ENCODE data around the gene NIPAL3. TPM values are rescaled to one million over a fixed set of nuclear protein-coding genes. Genes with fewer than 3 reads are reported as not detected.

The NIPAL3 gene
- total and polyA plus RNA-seq, 4 donors = 23.9 to 66.8 (median 25.3) TPM

- no peaks in the 10 kb centered on the region for H3K36me3 ChIP-seq (ENCODE audit: control insufficient read depth, insufficient read depth, low read length)
- no peak for DNase-seq (ENCODE audit: low read depth in 4 of 6, low spot score in 6 of 6)
- no peak overlapping the region for H3K4me3 ChIP-seq (ENCODE audit: low read depth, low read length)
- no peaks in the 10 kb centered on the region for H3K9me3 ChIP-seq (ENCODE audit: control insufficient read depth, insufficient read depth, low read length)
- peaks cover 4% of the 10 kb centered on the region for H3K27me3 ChIP-seq (ENCODE audit: control insufficient read depth, insufficient read depth, low read length)
- WGBS (ENCODE audit: insufficient coverage) = 100% methylated on average over 1 of the region's 3 CpGs
- H3K27ac ChIP-seq (ENCODE audit: low read depth, low read length) = no peak overlapping the region
- H3K4me1 ChIP-seq (ENCODE audit: control insufficient read depth, insufficient read depth, low read length) = peaks cover 14% of the 10 kb centered on the region
Observed at GRCh38 chr1:24409535-24409934, 6.1 kb upstream of the NIPAL3 start.

GRCh38 chr1:24410750-24411149 lies 4.9 kb upstream of the NIPAL3 start:
- Histone ChIP-seq H3K27ac (ENCODE audit: low read depth, low read length) (no peak overlapping the region), H3K9me3 (ENCODE audit: control insufficient read depth, insufficient read depth, low read length) (no peaks in the 10 kb centered on the region), H3K36me3 (ENCODE audit: control insufficient read depth, insufficient read depth, low read length) (no peaks in the 10 kb centered on the region), H3K27me3 (ENCODE audit: control insufficient read depth, insufficient read depth, low read length) (peaks cover 4% of the 10 kb centered on the region), H3K4me1 (ENCODE audit: control insufficient read depth, insufficient read depth, low read length) (peaks cover 19% of the 10 kb centered on the region), H3K4me3 (ENCODE audit: low read depth, low read length) (no peak overlapping the region)
- no peak for DNase-seq (ENCODE audit: low read depth in 4 of 6, low spot score in 6 of 6)
- WGBS (ENCODE audit: insufficient coverage) = 97% methylated on average over 4 of the region's 7 CpGs

GRCh38 chr1:24411963-24412362 lies 3.6 kb upstream of the NIPAL3 start:
- Histone ChIP-seq H3K27me3 (ENCODE audit: control insufficient read depth, insufficient read depth, low read length) (peaks cover 4% of the 10 kb centered on the region), H3K9me3 (ENCODE audit: control insufficient read depth, insufficient read depth, low read length) (no peaks in the 10 kb centered on the region), H3K36me3 (ENCODE audit: control insufficient read depth, insufficient read depth, low read length) (no peaks in the 10 kb centered on the region), H3K4me3 (ENCODE audit: low read depth, low read length) (no peak overlapping the region), H3K4me1 (ENCODE audit: control insufficient read depth, insufficient read depth, low read length) (peaks cover 30% of the 10 kb centered on the region), H3K27ac (ENCODE audit: low read depth, low read length) (no peak overlapping the region)
- DNase-seq (ENCODE audit: low read depth in 4 of 6, low spot score in 6 of 6) = no peak
- WGBS (ENCODE audit: insufficient coverage) = 80% methylated on average over 4 of the region's 6 CpGs

GRCh38 chr1:24412408-24412807 lies 3.2 kb upstream of the NIPAL3 start:
- H3K36me3 ChIP-seq (ENCODE audit: control insufficient read depth, insufficient read depth, low read length) = no peaks in the 10 kb centered on the region
- WGBS (ENCODE audit: insufficient coverage) = no CpG with 5 or more reads among the region's 1 CpG
- no peak for DNase-seq (ENCODE audit: low read depth in 4 of 6, low spot score in 6 of 6)
- peaks cover 4% of the 10 kb centered on the region for H3K27me3 ChIP-seq (ENCODE audit: control insufficient read depth, insufficient read depth, low read length)
- peaks cover 30% of the 10 kb centered on the region for H3K4me1 ChIP-seq (ENCODE audit: control insufficient read depth, insufficient read depth, low read length)
- H3K4me3 ChIP-seq (ENCODE audit: low read depth, low read length) = no peak overlapping the region
- no peak overlapping the region for H3K27ac ChIP-seq (ENCODE audit: low read depth, low read length)
- H3K9me3 ChIP-seq (ENCODE audit: control insufficient read depth, insufficient read depth, low read length) = no peaks in the 10 kb centered on the region

GRCh38 chr1:24413350-24414163 lies 2.0 kb upstream of the NIPAL3 start, which contains the start of gene STPG1:
Gene STPG1, minus strand, starts transcription at chr1:24413782. Its CDS starts 12,394 bp downstream, at chr1:24401388.
- Histone ChIP-seq H3K27ac (ENCODE audit: low read depth, low read length) (no peak within 1 kb of the TSS), H3K36me3 (ENCODE audit: control insufficient read depth, insufficient read depth, low read length) (no peaks in the 10 kb centered on the region), H3K4me1 (ENCODE audit: control insufficient read depth, insufficient read depth, low read length) (peaks cover 30% of the 10 kb centered on the region), H3K27me3 (ENCODE audit: control insufficient read depth, insufficient read depth, low read length) (peaks cover 4% of the 10 kb centered on the region), H3K4me3 (ENCODE audit: low read depth, low read length) (peak within 1 kb of the TSS; percentile 79), H3K9me3 (ENCODE audit: control insufficient read depth, insufficient read depth, low read length) (no peaks in the 10 kb centered on the region)
- DNase-seq (ENCODE audit: low read depth in 4 of 6, low spot score in 6 of 6) = peak in 5 of 6 donors; percentile 62 to 95 (median 76)
- 6% methylated on average over 43 of the region's 48 CpGs for WGBS (ENCODE audit: insufficient coverage)

- no peak overlapping the region for H3K27ac ChIP-seq (ENCODE audit: low read depth, low read length)
- no peak for DNase-seq (ENCODE audit: low read depth in 4 of 6, low spot score in 6 of 6)
- 69% methylated on average over 19 of the region's 22 CpGs for WGBS (ENCODE audit: insufficient coverage)
- H3K4me3 ChIP-seq (ENCODE audit: low read depth, low read length) = peak overlapping the region; percentile 62
- no peaks in the 10 kb centered on the region for H3K9me3 ChIP-seq (ENCODE audit: control insufficient read depth, insufficient read depth, low read length)
- peaks cover 4% of the 10 kb centered on the region for H3K27me3 ChIP-seq (ENCODE audit: control insufficient read depth, insufficient read depth, low read length)
- H3K36me3 ChIP-seq (ENCODE audit: control insufficient read depth, insufficient read depth, low read length) = peaks cover 7% of the 10 kb centered on the region
- H3K4me1 ChIP-seq (ENCODE audit: control insufficient read depth, insufficient read depth, low read length) = peaks cover 35% of the 10 kb centered on the region
Observed at GRCh38 chr1:24414775-24415333, 748 bp upstream of the NIPAL3 start.

GRCh38 chr1:24415910-24416665 lies 486 bp downstream of the NIPAL3 start:
- peaks cover 7% of the 10 kb centered on the region for H3K36me3 ChIP-seq (ENCODE audit: control insufficient read depth, insufficient read depth, low read length)
- no peaks in the 10 kb centered on the region for H3K9me3 ChIP-seq (ENCODE audit: control insufficient read depth, insufficient read depth, low read length)
- H3K4me1 ChIP-seq (ENCODE audit: control insufficient read depth, insufficient read depth, low read length) = peaks cover 35% of the 10 kb centered on the region
- DNase-seq (ENCODE audit: low read depth in 4 of 6, low spot score in 6 of 6) = no peak
- no peak overlapping the region for H3K27ac ChIP-seq (ENCODE audit: low read depth, low read length)
- H3K27me3 ChIP-seq (ENCODE audit: control insufficient read depth, insufficient read depth, low read length) = peaks cover 4% of the 10 kb centered on the region
- peak overlapping the region; percentile 62 for H3K4me3 ChIP-seq (ENCODE audit: low read depth, low read length)
- WGBS (ENCODE audit: insufficient coverage) = 11% methylated on average over 30 of the region's 35 CpGs

- peak overlapping the region; percentile 62 for H3K4me3 ChIP-seq (ENCODE audit: low read depth, low read length)
- no peaks in the 10 kb centered on the region for H3K9me3 ChIP-seq (ENCODE audit: control insufficient read depth, insufficient read depth, low read length)
- no peak overlapping the region for H3K27ac ChIP-seq (ENCODE audit: low read depth, low read length)
- 78% methylated on average over 4 of the region's 10 CpGs for WGBS (ENCODE audit: insufficient coverage)
- peaks cover 9% of the 10 kb centered on the region for H3K36me3 ChIP-seq (ENCODE audit: control insufficient read depth, insufficient read depth, low read length)
- peaks cover 35% of the 10 kb centered on the region for H3K4me1 ChIP-seq (ENCODE audit: control insufficient read depth, insufficient read depth, low read length)
- H3K27me3 ChIP-seq (ENCODE audit: control insufficient read depth, insufficient read depth, low read length) = peaks cover 4% of the 10 kb centered on the region
- DNase-seq (ENCODE audit: low read depth in 4 of 6, low spot score in 6 of 6) = no peak
Observed at GRCh38 chr1:24416666-24417391, 1.2 kb downstream of the NIPAL3 start.

- no peak overlapping the region for H3K4me3 ChIP-seq (ENCODE audit: low read depth, low read length)
- WGBS (ENCODE audit: insufficient coverage) = 80% methylated on average over 1 of the region's 1 CpG
- H3K36me3 ChIP-seq (ENCODE audit: control insufficient read depth, insufficient read depth, low read length) = peaks cover 9% of the 10 kb centered on the region
- H3K27ac ChIP-seq (ENCODE audit: low read depth, low read length) = no peak overlapping the region
- peaks cover 35% of the 10 kb centered on the region for H3K4me1 ChIP-seq (ENCODE audit: control insufficient read depth, insufficient read depth, low read length)
- H3K9me3 ChIP-seq (ENCODE audit: control insufficient read depth, insufficient read depth, low read length) = no peaks in the 10 kb centered on the region
- peaks cover 4% of the 10 kb centered on the region for H3K27me3 ChIP-seq (ENCODE audit: control insufficient read depth, insufficient read depth, low read length)
- DNase-seq (ENCODE audit: low read depth in 4 of 6, low spot score in 6 of 6) = no peak
Observed at GRCh38 chr1:24417681-24418080, 2.1 kb downstream of the NIPAL3 start.

All from spinal cord (tissue), 10 donors.